NCI-H69 (cell line): Measurements from ENCODE around the gene LRRC9.
"Not testable (repeated sequence)": the region's sequence is repeated elsewhere in the genome, so short reads cannot be mapped to it uniquely, and the experiment has no call there.

Experiments
- DNase-seq: peaks from one replicate; lab custom pipeline; 2025; lab: John Stamatoyannopoulos, UW

Gene LRRC9

GRCh38 chr14:59957890-59958289 is 37.9 kb downstream of the LRRC9 start:
- DNase-seq: not testable (repeated sequence)

DNA sequence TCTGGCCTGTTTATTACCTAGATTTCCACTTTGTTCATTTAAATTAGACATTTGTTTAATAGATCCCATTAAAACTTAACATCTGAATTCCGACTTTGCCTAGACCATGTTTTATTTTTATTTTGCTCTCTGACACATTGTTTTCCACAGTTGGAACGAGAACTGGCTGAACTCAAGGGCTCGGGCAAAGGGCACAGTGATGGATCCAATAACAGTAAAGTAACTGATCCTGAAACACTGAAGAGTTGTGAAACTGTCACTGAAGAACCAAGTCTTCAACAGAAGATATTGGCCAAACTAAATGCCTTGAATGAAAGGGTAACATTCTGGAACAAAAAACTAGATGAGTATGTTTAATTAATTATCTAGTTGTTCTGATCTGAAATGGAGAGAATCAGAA is 39.7 kb downstream of the LRRC9 start:
- DNase-seq: no peak

DNA sequence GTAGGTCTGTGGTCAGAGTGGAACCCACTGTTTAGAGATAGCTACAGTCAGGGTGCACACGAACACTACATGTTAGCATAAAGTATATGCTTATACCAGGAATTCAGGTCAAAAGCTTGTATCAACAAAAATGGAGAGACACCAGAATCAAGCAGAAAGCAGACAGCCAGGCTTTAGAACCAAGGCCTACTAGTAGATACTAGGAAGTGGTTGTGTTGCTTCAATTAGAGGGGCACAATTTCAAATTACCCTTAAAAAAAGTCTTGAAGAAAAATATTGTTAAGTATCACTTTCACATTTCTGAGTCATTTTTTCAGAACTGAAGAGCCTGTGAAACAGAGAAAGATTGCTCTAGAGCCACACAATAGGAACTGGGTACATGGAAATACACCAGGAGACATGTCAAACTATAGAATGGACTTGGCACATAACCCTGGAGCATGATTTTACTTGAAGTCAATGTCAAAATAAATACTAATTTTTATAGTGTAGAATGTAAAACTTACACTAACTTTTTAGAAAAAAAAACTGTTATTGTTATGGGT is 41.6 kb downstream of the LRRC9 start:
- no peak for DNase-seq

DNA sequence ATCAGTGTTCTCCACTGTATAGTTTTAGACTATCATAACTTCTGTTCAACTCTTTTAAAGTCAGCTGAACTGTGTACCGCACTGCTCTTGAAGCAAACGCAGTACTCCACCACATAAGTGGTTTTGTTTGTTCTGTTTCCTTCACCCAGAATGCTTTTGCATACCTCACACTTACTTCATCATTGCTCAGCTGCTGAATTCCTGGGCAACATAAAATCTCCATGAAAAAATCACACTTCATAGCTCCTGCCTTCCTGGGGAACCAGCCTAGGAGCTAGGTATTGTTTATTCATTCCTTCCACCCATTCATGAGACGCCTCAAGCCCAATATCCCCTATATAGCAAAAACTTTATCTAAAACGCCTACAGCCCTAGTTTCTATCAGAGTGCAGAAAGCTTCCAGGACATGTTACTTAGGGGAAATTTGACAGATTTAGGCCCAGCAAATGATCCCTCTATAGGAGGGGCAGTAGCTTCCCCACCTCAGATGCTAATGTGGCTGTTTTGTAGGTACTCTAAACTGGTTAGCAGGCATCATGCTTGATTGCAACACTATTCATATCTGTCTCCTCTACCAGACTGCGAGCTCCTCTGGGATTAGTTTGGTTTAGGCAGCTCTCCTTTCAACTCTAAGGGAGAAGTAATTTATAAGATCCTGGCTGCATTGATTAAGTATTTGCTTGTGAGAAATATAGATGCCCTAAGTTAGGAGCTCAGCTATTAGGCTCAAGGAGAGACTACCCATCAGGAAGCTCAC is 44.5 kb downstream of the LRRC9 start:
- no peak for DNase-seq

GRCh38 chr14:59969319-59969718 is 49.4 kb downstream of the LRRC9 start:
- peak; percentile 10 for DNase-seq

GRCh38 chr14:59981564-59981963 is 61.6 kb downstream of the LRRC9 start:
- DNase-seq: no peak

- no peak for DNase-seq
Observed at GRCh38 chr14:59983048-59983447, 63.1 kb downstream of the LRRC9 start.

DNA sequence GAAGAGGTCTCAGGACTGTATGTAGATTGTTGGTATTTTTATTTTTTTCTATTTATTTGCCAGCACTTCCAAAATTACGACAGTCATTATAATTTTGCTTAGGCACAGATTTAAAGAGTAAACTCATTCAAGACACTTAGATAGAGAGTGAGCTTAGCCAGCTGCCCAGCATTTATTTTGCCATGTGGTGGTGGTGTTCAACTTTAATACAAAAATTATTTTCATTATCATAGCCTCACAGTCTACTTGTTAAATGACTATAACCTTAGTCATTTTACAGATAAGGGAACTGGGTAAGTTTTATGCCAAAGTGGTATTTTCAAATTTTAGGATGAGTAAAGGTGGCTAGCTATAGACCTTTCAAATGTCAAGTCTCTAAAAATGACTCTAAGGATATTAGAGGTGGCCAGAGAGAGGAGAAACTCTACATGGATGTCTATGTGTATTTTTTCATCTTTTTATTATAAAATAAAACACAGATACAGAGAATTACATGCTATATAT is 66.7 kb downstream of the LRRC9 start:
- no peak for DNase-seq

DNA sequence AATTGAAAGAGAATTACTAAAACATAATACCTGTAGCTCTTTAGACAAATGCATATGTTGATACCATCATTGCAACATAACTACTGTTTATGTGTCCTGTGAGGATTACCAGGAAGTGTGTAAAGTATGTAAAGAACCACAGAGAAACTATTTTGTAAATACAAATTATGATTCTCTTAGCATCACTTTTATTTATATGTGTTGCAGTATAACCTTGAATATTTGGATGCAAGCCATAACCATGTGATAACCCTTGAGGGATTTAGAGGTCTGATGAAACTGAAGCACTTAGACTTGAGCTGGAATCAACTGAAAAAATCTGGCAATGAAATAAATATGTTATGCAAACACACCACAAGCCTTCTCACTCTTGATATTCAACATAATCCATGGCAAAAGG is 77.5 kb downstream of the LRRC9 start:
- peak; percentile 9 for DNase-seq

DNA sequence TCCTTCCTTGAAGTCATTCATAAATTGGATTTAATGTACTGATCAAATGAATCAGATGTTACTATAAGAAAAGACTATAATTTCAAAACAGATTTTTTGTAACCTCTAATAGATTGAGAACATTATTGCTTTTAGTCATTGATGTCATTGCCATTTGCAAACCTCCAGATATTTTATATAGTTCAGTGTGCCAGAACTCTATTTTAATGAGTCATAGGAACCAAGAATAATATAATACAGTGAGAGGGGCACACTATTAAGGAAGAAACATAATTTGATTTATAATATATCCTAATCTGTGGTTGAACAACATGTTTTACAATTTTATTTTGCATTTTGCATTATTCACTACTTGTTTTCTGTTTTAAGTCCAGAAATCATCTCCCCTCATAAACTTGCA is 78.0 kb downstream of the LRRC9 start:
- DNase-seq: no peak

GRCh38 chr14:59998564-59998963 is 78.6 kb downstream of the LRRC9 start:
- no peak for DNase-seq

DNA sequence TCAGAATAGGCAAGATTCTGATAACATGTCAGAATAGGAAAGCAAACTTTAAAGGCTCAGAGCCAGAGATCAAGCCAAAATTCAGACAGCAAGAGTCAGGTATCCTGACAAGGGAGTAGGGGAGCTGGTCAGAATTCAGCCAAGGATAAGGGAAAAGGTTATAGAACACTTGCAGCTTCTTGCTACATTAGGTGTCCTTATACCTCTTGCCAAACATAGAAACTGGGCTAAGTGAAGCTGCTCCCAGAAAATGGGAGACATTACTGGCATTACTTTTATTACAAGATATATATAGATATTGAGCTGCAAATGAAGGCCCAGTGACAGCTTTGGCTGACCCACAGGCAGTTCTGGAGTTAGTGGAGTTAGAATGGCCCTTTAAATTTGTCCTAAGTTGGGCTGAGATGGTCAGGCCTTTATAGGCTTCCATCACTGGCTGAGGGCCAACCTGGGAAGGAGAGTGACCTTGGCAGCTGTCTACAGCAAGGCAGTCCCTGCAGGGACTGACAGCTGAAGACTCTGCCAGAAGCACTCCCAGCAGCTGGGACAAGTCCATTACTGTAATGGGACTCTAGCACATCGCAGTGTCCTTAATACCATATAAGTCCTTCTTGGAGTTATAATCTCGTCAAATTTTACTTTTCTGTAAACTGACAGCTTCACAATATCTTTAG is 83.0 kb downstream of the LRRC9 start:
- peak; percentile 36 for DNase-seq

DNA sequence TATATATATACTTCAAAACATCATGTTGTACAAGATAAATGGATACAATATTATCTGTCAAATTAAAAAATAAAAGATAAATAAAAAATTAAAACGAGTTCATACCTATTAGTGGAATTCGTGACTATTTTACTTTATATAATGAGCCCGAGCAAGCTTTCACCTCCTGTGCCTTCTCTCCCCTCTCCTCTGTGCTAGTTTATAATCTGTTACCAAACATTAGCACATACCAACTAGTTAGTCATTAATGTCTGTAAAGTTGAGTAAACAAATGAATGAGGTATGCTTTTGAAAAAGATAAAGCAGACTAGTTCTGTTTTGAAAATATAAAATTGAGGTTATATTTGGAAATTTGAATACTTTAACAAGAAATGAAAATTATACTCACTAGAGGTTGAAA is 84.0 kb downstream of the LRRC9 start:
- DNase-seq: no peak

DNA sequence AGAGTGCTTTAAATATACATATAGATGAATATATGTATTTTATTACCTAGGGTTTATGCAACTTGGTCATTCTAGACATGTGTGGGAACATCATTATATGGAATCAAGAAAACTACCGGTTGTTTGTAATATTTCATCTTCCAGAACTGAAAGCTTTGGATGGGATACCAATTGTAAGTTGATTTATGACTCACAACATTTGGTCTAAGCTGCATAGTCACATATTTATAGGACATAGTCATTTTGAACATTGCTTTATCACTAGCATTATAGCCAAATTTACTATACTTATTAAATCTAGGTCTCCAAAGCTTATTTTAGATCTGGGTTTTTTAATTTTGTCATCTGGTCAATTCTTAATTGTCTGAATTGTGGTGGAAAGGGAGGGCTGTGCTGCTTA is 88.1 kb downstream of the LRRC9 start:
- DNase-seq: no peak

DNA sequence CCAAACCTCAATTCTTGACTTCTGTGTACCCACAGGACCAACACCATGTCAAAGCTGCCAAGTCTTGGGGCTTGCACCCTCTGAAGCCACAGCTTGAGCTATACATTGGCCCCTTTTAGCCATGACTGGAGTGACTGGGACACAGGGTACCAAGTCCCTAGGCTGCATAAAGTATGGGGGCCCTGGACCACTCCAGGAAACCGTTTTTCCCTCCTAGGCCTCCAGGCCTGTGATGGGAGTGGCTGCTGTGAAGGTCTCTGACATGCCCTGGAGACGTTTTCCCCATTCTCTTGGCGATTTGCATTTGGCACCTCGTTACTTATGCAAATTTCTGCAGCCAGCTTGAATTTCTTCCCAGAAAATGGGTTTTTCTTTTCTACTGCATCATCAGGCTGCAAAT is 90.3 kb downstream of the LRRC9 start:
- DNase-seq: not testable (repeated sequence)

GRCh38 chr14:60014402-60014801 is 94.5 kb downstream of the LRRC9 start:
- DNase-seq: no peak

DNA sequence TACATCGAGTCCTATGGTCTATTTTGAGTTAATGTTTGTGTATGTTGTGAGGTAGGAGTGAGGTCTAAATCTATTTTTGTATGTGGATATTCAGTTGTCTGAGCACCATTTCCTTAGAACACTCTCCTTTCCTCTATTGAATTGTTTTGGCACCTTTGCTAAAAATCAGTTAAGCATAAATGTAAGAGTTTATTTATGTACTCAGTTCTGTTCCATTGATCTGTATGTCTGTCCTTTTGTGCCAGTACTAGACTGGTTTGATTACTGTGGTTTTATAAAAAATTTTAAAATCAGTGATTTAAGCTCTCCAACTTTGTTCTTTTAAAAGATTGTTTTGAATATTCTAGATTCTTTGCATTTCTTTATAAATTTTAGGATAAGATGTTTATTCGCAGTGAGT is 101.7 kb downstream of the LRRC9 start:
- DNase-seq: no peak

- no peak for DNase-seq
Observed at GRCh38 chr14:60025571-60025970, 105.6 kb downstream of the LRRC9 start.

GRCh38 chr14:60035177-60035576 is 115.2 kb downstream of the LRRC9 start:
- DNase-seq: no peak

GRCh38 chr14:60047976-60048375 is 128.0 kb downstream of the LRRC9 start:
- DNase-seq: not testable (repeated sequence)

DNA sequence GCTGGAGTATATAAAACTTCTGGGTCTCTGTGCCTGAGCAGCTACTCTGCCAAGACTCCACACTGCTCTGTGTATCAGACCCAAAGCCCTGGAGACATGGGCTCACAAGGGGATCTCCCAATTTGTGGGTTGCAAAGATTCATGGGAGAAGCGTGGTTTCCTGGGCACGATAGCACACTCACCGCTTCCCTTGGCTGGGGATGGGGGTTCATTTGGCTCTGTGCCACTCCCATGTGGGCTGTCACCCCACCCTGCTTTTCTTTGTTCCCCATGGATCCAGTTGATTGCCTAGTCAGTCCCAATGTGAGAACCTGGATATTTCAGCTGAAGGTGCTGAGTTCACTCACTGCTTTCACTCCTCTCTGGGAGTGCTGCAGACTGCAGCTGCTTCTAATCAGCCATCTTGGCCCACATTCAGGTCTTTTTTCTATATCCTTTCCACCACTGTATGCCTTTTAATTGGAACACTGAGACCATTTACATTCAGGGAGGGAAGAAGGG is 131.8 kb downstream of the LRRC9 start:
- DNase-seq: peak; percentile 6

GRCh38 chr14:60058087-60058486 is 138.1 kb downstream of the LRRC9 start:
- no peak for DNase-seq

DNA sequence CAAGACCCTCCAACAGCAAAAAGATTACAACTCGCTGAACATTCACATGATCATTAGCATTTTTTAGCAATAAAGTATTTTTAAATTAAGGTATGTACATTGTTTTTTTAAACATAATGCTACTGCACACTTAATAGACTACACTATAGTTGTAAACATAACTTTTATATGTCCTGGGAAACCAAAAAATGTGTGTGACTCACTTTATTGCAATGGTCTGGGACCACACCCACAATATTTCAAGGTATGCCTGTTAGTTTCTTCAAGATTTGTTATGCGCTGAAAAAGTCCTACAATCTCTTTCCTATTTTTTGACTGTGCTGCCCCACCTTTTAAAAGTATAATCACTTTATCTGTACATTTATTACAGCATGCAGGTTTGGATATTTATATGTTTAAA is 141.4 kb downstream of the LRRC9 start:
- no peak for DNase-seq
